ENCODE results near the gene NEDD4.
"Not testable (repeated sequence)": the region's sequence is repeated elsewhere in the genome, so short reads cannot be mapped to it uniquely, and the experiment has no call there.

The NEDD4 gene

DNA sequence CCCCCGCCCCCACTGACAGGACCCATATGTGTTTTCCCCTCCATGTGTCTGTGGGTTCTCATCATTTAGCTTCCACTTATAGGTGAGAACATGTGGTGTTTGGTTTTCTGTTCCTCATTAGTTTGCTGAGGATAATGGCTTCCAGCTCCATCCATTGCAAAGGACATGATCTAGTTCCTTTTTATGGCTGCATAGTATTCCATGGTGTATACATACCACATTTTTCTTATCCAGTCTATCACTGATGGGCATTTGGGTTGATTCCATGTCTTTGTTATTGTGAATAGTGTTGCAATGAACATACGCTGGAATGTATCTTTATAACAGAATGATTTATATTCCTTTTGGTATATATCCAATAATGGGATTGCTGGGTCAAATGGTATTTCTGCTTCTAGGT lies 171.7 kb downstream of the NEDD4 start:
- not testable (repeated sequence) for DNase-seq

DNA sequence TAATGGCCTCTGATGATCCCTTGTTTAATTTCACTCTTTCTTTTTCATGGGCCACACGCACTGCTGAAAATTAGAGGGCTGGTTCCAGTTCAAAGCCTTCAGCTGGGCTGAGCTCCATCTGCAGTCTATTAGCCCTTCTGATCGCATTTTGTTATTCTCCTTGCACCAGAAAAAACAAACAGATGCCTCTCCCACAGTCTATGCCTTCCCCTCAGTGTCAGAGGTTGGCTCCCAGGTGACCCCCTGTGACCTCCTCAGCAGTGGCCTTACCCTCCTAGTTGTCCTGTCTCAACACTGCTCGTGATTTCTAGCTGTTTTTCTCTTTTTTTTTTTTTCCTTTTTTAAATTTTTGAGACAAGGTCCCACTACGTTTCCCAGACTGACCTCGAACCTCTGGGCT lies 173.4 kb downstream of the NEDD4 start:
- DNase-seq: no peak

DNA sequence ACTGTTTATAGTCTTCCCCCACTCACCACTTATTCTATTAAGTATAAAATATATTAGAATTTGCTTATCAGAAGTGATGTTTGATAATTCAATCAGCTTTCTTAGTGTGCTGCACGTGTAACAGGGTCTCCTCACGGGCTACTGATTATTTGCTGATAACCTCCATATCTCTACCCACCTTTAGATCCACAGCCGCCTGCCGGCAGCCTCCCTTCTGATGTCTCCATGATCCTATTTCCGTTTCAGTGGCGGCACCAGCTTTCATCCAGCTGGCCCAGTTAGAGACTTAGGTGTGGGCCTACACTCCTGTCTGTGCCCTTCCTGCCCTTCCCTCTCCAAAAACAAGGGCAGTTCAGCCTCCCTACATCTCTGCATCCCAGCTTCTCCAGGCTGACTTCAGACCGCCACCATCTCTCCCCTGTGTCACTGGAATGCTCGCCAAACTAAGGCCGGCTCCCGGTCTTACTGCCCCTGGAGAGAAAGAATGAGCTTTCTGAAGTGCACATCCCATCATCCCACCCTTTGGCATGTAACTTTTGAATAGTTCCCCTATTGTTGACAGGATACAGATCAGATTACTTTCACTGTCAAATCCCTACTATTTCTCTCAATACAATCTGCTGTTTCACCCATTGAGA lies 173.9 kb downstream of the NEDD4 start:
- no peak for DNase-seq

DNA sequence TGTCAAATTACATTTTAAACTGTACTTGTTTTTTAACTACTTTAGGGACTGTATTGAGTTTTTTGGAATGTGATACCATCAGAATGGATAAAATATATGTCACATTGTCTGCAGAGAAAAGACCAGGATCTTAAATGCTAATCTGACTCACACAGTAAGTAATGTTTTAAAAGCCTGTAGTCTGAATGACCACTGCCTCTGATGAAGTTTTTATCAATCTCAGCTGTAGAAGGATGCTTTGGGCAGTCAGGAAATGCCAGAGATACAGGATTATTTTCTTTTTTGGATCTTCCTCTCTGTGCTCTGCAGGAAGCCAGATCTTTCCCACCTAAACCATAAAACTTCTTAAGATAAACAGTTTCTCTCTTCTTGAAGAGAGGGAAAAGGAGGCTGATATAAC lies 177.4 kb downstream of the NEDD4 start:
- no peak for DNase-seq

DNA sequence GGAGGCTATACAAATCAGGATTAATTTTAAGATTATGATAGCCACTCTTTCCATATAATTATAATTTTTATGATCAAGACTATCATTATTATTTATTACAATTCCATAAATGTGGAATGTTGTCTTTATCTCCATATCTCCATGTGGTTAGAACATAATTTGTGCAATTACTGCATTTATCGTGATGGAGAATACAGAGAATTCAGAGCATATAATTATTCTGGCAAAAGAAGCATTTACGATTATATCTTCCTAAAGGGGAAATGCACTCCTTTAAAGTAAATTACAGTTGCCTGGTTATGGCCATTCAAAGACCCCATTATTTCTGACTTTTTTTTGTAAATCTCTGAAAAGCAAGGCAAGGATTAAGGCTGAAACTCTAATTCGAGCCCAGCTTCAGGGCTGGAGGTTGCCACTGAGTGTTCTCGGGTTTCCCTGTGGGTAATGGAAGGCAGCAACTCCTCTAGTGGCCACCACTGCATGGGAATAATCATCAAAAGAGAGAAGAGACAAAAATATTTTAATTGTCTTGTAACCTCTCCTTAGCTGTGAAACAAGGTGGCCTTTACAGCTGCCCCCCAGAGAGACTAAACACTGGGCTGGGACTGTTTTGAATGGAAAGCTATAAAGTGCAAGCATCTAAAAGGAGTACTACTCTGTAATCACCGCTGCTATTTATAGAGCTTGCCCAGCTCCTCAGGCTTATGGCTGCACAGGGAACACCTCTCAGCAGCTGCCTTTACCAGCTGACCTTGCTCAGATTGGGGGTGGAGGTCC lies 190.6 kb downstream of the NEDD4 start:
- no peak for DNase-seq

DNA sequence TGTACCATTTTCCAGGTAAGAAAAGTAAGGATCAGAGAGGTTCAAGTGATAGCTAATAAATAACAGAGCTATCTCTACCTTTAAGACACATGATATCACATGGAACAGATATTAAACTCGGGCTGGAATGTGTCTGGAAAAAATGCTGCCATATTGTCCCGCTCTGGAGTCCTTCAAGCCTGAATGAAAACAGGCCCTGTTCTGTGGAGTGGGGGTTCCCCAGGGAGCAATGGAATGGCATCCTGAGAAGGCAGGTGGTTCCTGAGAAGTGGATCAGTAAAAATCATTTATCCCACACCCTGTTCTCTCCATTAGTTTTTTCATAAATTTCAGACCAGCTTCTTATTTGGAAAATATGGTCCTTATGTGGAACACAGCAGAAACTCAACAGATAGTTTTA lies 193.2 kb downstream of the NEDD4 start:
- DNase-seq: no peak

DNA sequence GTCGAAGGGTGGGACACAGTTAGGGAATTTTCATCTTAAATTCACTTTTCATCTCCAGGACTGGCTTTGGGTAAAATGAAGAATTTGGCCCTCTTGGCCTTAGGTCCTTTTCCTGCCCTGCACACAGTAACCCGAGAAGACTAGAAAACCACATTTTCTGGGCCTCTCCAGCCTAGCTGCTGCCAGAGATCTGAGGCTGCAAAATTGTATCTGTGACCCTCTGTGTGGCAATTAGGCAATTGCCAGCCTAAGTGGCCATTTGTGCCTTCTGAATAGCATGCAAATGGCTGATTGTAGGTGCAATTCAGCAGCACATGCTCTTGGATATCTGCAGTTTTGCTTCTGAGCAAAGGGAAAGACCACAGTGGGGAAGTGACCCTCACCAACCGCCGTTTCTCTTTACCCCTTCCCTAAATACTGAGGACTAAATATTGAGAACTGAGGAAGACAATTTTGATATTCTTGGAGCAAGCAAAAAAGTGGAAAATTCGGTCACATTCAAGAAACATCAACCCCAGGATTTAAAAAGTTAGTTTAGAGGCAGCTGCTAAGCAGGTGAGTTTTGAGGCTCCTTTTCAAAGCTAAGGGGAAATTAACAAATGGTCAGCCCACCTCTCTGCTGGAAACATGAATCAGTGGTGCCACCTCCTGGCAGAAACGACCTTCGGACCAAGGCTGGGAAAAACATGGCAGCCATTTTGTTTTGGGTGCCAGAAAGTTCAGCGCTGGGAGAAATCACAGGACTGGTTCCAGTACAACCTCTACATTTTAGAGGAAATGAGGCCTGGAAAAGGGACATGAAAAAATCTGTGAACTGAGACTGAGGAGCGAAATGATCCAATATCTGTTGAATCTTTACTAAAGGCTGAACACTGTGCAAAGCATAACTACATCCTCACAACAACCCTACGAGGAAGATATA lies 193.9 kb downstream of the NEDD4 start:
- no peak for DNase-seq

DNA sequence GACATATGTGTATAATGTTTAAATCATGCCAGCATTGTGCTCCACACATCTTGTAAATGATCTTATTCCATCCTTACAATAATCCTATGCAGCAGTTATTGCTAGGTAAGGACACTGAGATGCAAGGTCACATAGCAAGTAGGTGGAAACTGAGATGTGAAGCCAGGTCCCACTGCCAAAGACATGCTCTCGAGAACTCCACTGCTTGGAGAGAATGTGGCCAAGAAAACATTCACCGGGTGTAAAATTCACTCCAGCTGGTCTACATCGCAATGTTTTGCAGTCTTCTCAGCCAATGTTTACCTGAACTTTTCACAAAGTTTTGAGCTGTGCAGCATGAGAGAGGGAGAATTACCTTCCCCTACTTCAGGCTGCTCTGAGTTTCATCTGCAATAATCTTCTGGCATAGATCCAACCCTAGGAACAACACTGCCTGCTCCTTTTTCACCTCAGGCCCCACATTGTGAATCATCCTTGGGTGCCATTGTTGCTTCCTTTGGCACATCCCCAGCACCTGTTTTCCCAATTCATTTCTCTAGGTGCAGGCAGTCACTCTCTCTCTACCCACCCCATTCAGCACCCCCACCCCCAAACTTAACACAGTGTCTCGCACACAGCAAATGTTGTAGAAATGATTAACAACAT lies 197.0 kb downstream of the NEDD4 start:
- DNase-seq: no peak

DNA sequence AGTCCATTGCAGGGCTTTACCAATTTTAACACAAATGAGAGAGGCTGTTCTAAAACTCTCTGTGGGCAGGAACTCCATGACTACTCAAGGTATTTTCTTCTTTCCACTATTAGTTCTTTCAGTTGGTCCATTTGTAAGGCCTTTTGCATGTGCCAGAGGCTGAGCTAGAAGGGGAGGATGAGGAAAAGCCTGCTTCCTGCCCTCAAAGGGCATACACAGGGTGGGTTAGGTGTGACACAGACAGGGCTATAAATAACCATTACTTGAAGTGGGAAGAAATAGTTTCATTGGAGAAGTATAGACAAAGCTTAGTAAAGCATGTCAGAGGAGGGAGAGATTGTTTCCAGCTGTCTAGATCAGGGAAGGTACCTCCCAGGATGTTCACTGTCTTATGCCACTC lies 198.4 kb downstream of the NEDD4 start:
- no peak for DNase-seq

DNA sequence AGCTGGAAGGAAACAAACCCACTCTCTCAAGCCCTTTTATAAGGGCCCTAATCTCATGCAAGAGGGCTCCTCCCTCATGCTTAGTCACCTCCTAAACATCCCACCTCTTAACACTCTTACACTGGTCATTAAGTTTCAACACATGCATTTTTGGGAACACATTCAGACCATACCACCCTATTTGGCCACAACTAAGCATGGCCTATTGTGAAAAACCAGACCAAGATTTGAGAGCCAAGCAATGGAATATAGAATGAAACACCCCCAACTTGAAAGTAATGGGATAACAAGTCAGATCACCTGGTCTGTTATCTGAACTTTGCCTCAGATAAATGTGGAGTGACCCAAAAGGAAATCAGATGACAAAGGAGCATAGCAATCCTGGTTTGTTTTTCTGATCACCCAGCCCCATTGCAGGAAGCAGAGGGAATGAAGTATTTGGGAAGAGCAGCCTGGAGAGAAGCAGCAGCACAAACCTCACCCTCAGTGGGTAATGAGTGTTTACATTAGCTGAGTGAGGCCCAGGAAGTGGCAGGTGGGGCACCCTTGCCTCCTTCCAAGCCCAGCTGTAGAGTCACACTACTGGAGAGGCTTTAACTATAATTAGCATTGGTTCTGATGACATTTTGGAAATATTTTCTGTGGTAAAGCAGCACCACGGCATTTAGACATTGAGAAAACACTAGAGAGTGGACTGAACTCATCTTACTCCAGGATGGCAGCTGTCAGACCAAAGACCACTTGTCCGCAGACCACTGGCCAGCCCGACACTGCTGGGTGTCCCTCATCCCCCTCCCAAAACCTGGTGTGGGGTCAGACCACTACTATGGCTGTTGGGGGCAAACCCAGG lies 201.6 kb downstream of the NEDD4 start:
- DNase-seq: no peak

DNA sequence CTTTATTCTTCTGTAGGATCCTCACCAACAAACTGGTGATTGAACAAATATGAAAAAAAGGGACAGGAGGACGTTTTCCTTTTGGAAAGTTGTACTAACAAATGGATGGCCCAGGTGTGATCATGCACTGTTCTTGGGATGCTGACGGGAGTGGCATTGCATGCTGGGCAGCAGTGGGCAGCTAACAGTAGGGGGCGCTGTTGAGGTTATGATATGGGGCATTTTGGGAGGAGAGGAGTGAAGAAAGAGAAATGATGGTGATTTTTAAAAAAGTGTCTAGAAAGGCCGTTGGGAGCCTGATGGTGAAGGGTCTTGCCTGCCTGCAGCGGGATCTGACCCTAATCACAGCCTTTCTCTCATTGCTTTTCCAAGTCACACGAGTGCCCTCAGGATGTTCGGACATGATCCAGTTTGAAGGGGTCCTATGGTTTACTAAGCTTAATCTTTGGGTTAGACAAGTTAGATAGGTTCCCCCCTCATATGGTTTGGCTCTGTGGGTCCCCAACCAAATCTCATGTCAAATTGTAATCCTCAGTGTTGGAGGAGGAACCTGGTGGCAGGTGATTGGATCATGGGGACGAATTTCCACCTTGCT lies 204.2 kb downstream of the NEDD4 start:
- peak in 3 of 4 experiments; percentile 5 to 13 (median 8) for DNase-seq

DNA sequence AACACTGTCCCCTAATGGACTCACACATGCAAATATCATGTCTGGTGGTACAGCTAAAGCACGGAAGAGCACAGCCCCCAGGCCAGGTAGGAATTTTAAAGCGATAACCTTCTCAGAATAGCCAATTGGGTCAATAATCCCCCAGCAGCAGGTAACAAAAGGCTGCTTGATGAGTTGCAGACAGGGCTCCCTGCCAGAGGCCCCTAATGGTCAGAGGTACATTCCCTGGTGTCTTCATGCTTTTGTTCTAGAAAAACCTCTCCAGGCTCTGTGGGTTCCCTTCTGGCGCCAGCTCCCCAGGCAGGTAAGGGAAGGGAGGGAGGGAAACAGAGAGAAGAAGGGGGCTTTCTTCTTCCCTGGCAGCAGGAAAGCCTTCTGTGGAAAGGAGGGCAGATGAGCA lies 207.1 kb downstream of the NEDD4 start:
- no peak for DNase-seq

DNA sequence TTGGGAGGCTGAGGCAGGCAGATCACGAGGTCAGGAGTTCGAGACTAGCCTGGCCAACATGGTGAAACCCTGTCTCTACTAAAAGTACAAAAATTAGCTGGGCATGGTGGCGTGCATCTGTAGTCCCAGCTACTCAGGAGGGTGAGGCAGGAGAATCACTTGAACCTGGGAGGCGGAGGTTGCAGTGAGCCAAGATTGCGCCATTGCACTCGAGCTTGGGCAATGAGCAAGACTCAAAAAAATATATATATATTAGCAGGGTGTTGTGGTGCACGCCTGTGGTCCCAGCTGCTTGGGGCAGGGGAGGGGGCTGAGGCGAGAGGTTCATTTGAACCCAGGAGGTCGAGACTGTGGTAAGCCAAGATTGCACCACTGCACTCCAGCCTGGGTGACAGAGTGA lies 207.8 kb downstream of the NEDD4 start:
- DNase-seq: not testable (repeated sequence)

DNA sequence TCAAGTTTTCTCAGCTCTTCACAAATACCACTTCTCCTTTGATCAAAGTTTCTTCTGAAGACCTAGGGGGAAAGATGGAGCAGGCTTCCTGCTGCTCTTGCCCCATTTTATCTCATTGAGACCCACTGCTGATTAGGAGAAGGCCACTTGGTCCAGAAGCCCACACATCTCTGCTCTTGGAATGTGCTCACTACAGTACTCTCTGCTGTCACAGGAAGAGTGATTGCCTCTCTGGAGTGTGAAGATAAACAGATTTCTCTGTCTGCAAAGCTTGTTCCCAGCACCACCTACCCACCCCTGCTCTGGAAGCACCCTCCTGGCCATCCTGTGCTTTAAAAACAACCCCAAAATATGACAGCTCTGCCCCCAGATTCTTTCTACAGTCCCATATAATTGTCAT lies 209.1 kb downstream of the NEDD4 start:
- no peak for DNase-seq

DNA sequence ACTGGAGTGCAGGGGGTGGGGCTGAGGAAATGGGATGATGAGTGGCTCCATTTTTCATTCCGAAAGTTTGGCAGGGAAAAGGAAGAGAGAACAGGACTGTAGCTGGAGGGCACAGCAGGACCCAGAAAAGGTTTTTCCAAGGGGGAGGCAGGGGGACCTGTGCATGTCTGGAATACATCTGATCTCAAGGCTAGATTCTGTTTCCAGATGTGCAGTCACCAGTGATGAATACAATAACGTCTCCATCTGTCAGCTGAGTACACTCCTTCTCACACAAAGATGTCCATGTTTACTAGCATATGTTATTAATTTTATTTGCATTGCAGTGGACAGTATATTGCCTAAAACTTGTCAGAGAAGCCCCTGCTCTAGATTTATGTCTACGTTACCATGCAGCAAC lies 210.5 kb downstream of the NEDD4 start:
- no peak for DNase-seq

DNA sequence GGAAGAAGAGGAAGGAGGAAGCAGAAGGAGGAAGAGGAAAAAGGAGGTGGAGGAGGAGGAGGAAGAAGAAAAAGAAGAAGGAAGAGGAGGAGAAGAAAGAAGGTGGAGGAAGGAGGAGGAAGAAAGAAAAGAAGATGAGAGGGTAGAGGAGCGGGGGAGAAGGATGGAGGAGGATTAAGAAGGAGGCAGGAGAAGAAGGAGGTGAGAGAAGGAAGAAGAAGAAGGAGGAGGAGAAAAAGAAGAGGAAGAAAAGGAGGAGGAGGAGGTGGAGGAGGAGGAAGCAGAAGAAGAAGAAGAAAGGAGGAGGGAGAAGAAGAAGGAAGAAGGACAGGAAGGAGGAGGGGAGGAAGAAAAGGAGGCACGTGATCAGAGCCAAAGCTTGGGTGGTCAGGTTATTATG lies 213.1 kb downstream of the NEDD4 start:
- no peak for DNase-seq

DNA sequence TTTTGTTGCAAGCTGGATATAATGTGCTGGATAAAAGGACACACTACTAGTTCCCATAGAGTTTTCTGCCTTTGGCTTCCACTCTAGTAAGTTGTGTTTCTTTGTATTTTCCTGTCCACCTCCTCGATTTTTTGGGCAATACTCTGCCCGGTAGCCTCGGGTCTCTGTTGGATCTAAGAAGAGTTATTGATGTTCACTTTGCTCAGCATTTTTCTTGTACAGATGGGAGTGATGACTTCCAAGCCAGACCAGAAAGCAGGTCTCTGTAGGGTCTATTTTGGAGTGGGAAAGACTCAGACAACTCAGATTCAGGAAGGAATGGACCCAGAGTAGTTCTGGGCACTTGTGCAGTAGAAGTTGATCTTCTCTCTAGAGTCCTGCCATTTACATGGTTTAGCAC lies 214.5 kb downstream of the NEDD4 start:
- DNase-seq: no peak
